ENCODE measurements around the gene ST6GALNAC1. TPM values are rescaled to one million over a fixed set of nuclear protein-coding genes. Genes with fewer than 3 reads are reported as not detected.

ST6GALNAC1 gene
- total and polyA plus RNA-seq, 8 donors, result 0.34 to 4.9 (median 1.2) TPM

GRCh38 chr17:76670020-76670717 is 26.6 kb upstream of the ST6GALNAC1 start:
- 63 to 67% methylated on average over 9 of the region's 9 CpGs for WGBS, 2 donors
- Histone ChIP-seq H3K36me3 (no peaks in the 10 kb centered on the region), H3K4me1 (peaks cover 18 to 20% (median 20%) of the 10 kb centered on the region in 3 donors), H3K27ac (peak overlapping the region; percentile 81 to 93 (median 87)), H3K9me3 (no peaks in the 10 kb centered on the region), H3K27me3 (no peaks in the 10 kb centered on the region), H3K4me3 (no peak overlapping the region)
- intact Hi-C loops (cut with DNase I), result no loop called here
- FAIRE-seq (no peak), DNase-seq (peak in 4 of 6 donors; percentile 59 to 76 (median 72)), ATAC-seq (peak; percentile 62 to 72 (median 66))
- no peak for TF ChIP-seq CTCF (IDR thresholded peaks at IDR 0.05)

- Histone ChIP-seq H3K4me1 (peaks cover 18 to 20% (median 20%) of the 10 kb centered on the region in 3 donors), H3K9me3 (no peaks in the 10 kb centered on the region), H3K4me3 (no peak overlapping the region), H3K27me3 (no peaks in the 10 kb centered on the region), H3K27ac (no peak overlapping the region), H3K36me3 (no peaks in the 10 kb centered on the region)
- TF ChIP-seq CTCF (IDR thresholded peaks at IDR 0.05), result no peak
- intact Hi-C loops (cut with DNase I), result no loop called here
- no peak for FAIRE-seq
- ATAC-seq, result no peak
- DNase-seq, result no peak
- 75 to 81% methylated on average over 14 of the region's 14 CpGs for WGBS, 2 donors
Measured at GRCh38 chr17:76667786-76668453, 24.4 kb upstream of the ST6GALNAC1 start.

- no peaks in the 10 kb centered on the region for H3K27me3 ChIP-seq
- no peak overlapping the region for H3K4me3 ChIP-seq
- WGBS, 2 donors, result 45 to 79% methylated on average over 2 of the region's 2 CpGs
- intact Hi-C loops (cut with DNase I), result no loop called here
- no peak for TF ChIP-seq CTCF (IDR thresholded peaks at IDR 0.05)
- H3K27ac ChIP-seq, result no peak overlapping the region
- no peaks in the 10 kb centered on the region for H3K9me3 ChIP-seq
- DNase-seq, result no peak
- H3K36me3 ChIP-seq, result no peaks in the 10 kb centered on the region
- ATAC-seq, result no peak
- peaks cover 13 to 20% (median 17%) of the 10 kb centered on the region in 3 donors for H3K4me1 ChIP-seq
- FAIRE-seq, result no peak
Measured at GRCh38 chr17:76667491-76667755, 23.9 kb upstream of the ST6GALNAC1 start.

- Histone ChIP-seq H3K4me1 (peaks cover 0 to 16% (median 6%) of the 10 kb centered on the region in 3 donors), H3K4me3 (no peak overlapping the region), H3K9me3 (no peaks in the 10 kb centered on the region), H3K27me3 (no peaks in the 10 kb centered on the region), H3K27ac (no peak overlapping the region), H3K36me3 (no peaks in the 10 kb centered on the region)
- WGBS, 2 donors, result 45 to 51% methylated on average over 3 of the region's 3 CpGs
- no peak for DNase-seq
- no peak for TF ChIP-seq CTCF (IDR thresholded peaks at IDR 0.05)
- ATAC-seq, result peak in 1 of 4 donors; percentile 13
- no peak for FAIRE-seq
- intact Hi-C loops (cut with DNase I), result no loop called here
Measured at GRCh38 chr17:76660656-76661042, 17.1 kb upstream of the ST6GALNAC1 start.

Measured in pancreas (tissue), 10 donors.